H1 (cell line): Measurements from ENCODE around the gene PAIP2B. TPM values are rescaled to one million over a fixed set of nuclear protein-coding genes. Genes with fewer than 3 reads are reported as not detected.

Experiments
- BRCA1 ChIP-seq: IDR thresholded peaks from 2 replicates; pipeline ENCODE4 v1.6.1; 2012; ENCODE audit warnings: low read depth, low read length, improper control_type of control experiment
- CEBPB ChIP-seq: IDR thresholded peaks from 2 replicates; pipeline ENCODE4 v1.6.1; 2012; ENCODE audit warnings: low read depth, low read length
- CHD2 ChIP-seq: IDR thresholded peaks from 2 replicates; pipeline ENCODE4 v1.6.1; 2012; ENCODE audit warnings: low read length, improper control_type of control experiment
- EGR1 ChIP-seq: IDR thresholded peaks from 2 replicates; pipeline ENCODE4 v1.6.1; 2011; ENCODE audit warnings: low read depth, low read length, borderline replicate concordance
- HDAC2 ChIP-seq, 2 experiments: fragments of 300-600 bp in 1 of 2; sonication (generic) in 1 of 2; IDR thresholded peaks; 2 replicates each; pipeline ENCODE4 v1.6.1; 2011 to 2012; ENCODE audit warnings: low read depth in 2 of 2, low read length in 2 of 2, mild to moderate bottlenecking in 2 of 2, moderate library complexity in 2 of 2, borderline replicate concordance in 1 of 2, inconsistent platforms in 1 of 2
- HDAC6 ChIP-seq: IDR thresholded peaks from one replicate; pipeline ENCODE4 v1.7.1; 2012; ENCODE audit warnings: low read depth, mild to moderate bottlenecking, inconsistent platforms, low read length, moderate library complexity
- KDM1A ChIP-seq: fragments of 200-600, 300-600 bp; sonication (generic); IDR thresholded peaks from 2 replicates; pipeline ENCODE4 v1.7.1; 2016; ENCODE audit warnings: mild to moderate bottlenecking, low read length, borderline replicate concordance
- KDM4A ChIP-seq: IDR thresholded peaks from one replicate; pipeline ENCODE4 v1.7.1; 2012; ENCODE audit warnings: low read depth, mild to moderate bottlenecking, moderate library complexity, low read length, inconsistent platforms; ENCODE audit not compliant: severe bottlenecking
- KDM5A ChIP-seq: fragments of 200-600 bp; IDR thresholded peaks from 2 replicates; pipeline ENCODE4 v1.7.1; 2012; ENCODE audit warnings: mild to moderate bottlenecking, low read length, inconsistent platforms, mixed read lengths
- MAX ChIP-seq: IDR thresholded peaks from 2 replicates; pipeline ENCODE4 v1.6.1; 2012; ENCODE audit warnings: inconsistent platforms
- PHF8 ChIP-seq: fragments of 200-600 bp; sonication (generic); conservative IDR thresholded peaks from 2 replicates; pipeline ENCODE4 v1.7.1; 2012; ENCODE audit warnings: low read depth, mild to moderate bottlenecking, inconsistent platforms, low read length, moderate library complexity
- RAD21 ChIP-seq, 2 experiments: IDR thresholded peaks in 1 of 2; conservative IDR thresholded peaks in 1 of 2; 2 replicates each; pipeline ENCODE4 v1.6.1; 2011; ENCODE audit warnings: low read depth in 2 of 2, low read length in 2 of 2, improper control_type of control experiment in 1 of 2, inconsistent platforms in 1 of 2, mild to moderate bottlenecking in 1 of 2, moderate library complexity in 1 of 2
- RBBP5 ChIP-seq: IDR thresholded peaks from 2 replicates; pipeline ENCODE4 v1.7.1; 2012; ENCODE audit warnings: low read depth, mild to moderate bottlenecking, inconsistent platforms, low read length, moderate library complexity, borderline replicate concordance
- RFX5 ChIP-seq: IDR thresholded peaks from 2 replicates; pipeline ENCODE4 v1.6.1; 2011; ENCODE audit warnings: low read depth, low read length, improper control_type of control experiment, borderline replicate concordance
- SAP30 ChIP-seq: fragments of 300-600 bp; sonication (generic); IDR thresholded peaks from 2 replicates; pipeline ENCODE4 v1.7.1; 2012; ENCODE audit warnings: low read length, moderate library complexity, mild to moderate bottlenecking, inconsistent platforms; ENCODE audit not compliant: insufficient read depth, insufficient replicate concordance
- SIX5 ChIP-seq: IDR thresholded peaks from 2 replicates; pipeline ENCODE4 v1.6.1; 2011; ENCODE audit warnings: mild to moderate bottlenecking, low read depth, low read length
- SRF ChIP-seq: IDR thresholded peaks from 2 replicates; pipeline ENCODE4 v1.6.1; 2011; ENCODE audit warnings: mild to moderate bottlenecking, low read depth, low read length, moderate library complexity
- SUZ12 ChIP-seq: fragments of 200-600 bp; sonication (generic); IDR thresholded peaks from 2 replicates; pipeline ENCODE4 v1.6.1; 2012; ENCODE audit warnings: mild to moderate bottlenecking, inconsistent platforms, low read length, moderate library complexity, mixed read lengths
- TAF7 ChIP-seq: optimal IDR thresholded peaks from 2 replicates; pipeline ENCODE3; 2011; ENCODE audit warnings: low read depth, mild to moderate bottlenecking, inconsistent platforms, low read length, moderate library complexity, borderline replicate concordance
- TCF12 ChIP-seq: IDR thresholded peaks from 2 replicates; pipeline ENCODE4 v1.6.1; 2011; ENCODE audit warnings: low read depth, mild to moderate bottlenecking, low read length
- TEAD4 ChIP-seq: IDR thresholded peaks from 2 replicates; pipeline ENCODE4 v1.6.1; 2012; ENCODE audit warnings: low read depth, low read length, inconsistent platforms, mixed read lengths
- polyA plus RNA-seq, 7 experiments: library from polyadenylated mRNA; depleted of rRNA in 3 of 7; stranded (reverse) in 5 of 7; unstranded in 2 of 7; fragments of >200 nt in 5 of 7; fragments of 200-250 nt in 2 of 7; gene quantifications; 1 replicate in 5 of 7; 2 replicates in 1 of 7; 4 replicates in 1 of 7; pipeline versions ENCODE4 v1.2.1 to v1.2.3, GENCODE V29; 2011 to 2013; ENCODE audit warnings: missing spikeins in 2 of 7, mixed read lengths in 2 of 7
- total RNA-seq: library from RNA; stranded (reverse); fragmentation: NEBNext Ultra II Directional; extraction: Animal tissue kit (Norgen Biotek cat#: 25700); gene quantifications from 2 replicates; pipeline ENCODE4 v1.2.1, GENCODE V29; 2021
- TF ChIP-seq, protein P1 (sequence below): IDR thresholded peaks from 2 replicates; pipeline ENCODE4 v1.6.1; 2012; ENCODE audit warnings: inconsistent platforms
- TF ChIP-seq, protein P2 (sequence below): IDR thresholded peaks from 2 replicates; pipeline ENCODE4 v1.6.1; 2011; ENCODE audit warnings: low read depth, mild to moderate bottlenecking, low read length; ENCODE audit not compliant: insufficient read depth

PAIP2B gene
- total and polyA plus RNA-seq, 2 of the 8 experiments (the other 6 are each of a cell fraction or from before 2014, with no cell fraction given), result 8.4 to 31.3 TPM

- TF ChIP-seq SUZ12 (no peak), SAP30 (peak; percentile 54), RAD21 (IDR thresholded peaks at IDR 0.05 in 1 of 2, conservative IDR thresholded peaks at IDR 0.05 in 1 of 2; ENCODE audit: low read depth in 2 of 2, low read length in 2 of 2) (no peak), HDAC2 (IDR thresholded peaks at IDR 0.05; ENCODE audit: borderline replicate concordance in 1 of 2, low read depth in 2 of 2, low read length in 2 of 2) (0 out of 4 replicates have a peak, but pooled peaks of 1 of the 2 experiments have one; percentile 46), PHF8 (peak; percentile 71; the same call in 1 of the 2 replicates), KDM4A (no peak), TAF7 (no peak), RBBP5 (no peak), TEAD4 (no peak), CHD2 (peak; percentile 90), HDAC6 (no peak), BRCA1 (no peak), TCF12 (no peak), SIX5 (no peak), SRF (no peak), EGR1 (no peak), MAX (no peak; the same call in 1 of the 2 replicates), CEBPB (no peak), KDM5A (no peak), KDM1A (no peak), RFX5 (no peak)
- TF ChIP-seq, protein P1, sequence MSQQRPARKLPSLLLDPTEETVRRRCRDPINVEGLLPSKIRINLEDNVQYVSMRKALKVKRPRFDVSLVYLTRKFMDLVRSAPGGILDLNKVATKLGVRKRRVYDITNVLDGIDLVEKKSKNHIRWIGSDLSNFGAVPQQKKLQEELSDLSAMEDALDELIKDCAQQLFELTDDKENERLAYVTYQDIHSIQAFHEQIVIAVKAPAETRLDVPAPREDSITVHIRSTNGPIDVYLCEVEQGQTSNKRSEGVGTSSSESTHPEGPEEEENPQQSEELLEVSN, result no peak
- TF ChIP-seq, protein P2, sequence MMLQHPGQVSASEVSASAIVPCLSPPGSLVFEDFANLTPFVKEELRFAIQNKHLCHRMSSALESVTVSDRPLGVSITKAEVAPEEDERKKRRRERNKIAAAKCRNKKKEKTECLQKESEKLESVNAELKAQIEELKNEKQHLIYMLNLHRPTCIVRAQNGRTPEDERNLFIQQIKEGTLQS, result no peak
Observed at GRCh38 chr2:71226965-71227560, at the start of gene PAIP2B (continued).
